GM21723 (cell line): ENCODE data around the gene PHLPP1.

Experiments used
- ATAC-seq: cut with Tn5 transposase; IDR thresholded peaks from one replicate; pipeline ENCODE4 v1.9.1; 2021; ENCODE audit warnings: mild to moderate bottlenecking, moderate library complexity; ENCODE audit not compliant: unreplicated experiment

The PHLPP1 gene

DNA sequence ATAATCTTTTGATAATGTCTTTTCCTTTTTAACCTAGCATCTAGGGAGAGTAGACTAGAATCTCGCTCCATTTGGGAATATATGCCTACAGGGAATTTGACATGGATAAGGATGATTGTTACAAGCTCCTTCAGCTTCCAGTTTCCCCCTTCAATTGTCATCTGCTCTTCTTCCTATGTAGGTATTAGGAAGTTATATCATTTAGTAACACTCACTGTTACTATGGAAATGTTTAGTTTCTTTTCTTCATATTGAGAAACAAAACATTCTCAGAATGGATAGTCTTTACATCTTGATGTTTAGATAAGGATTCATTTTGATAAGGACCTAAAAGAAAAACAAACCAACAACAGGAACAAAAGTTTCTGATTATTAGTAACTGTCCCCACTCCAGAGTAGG lies 127.6 kb downstream of the PHLPP1 start:
- ATAC-seq: no peak

DNA sequence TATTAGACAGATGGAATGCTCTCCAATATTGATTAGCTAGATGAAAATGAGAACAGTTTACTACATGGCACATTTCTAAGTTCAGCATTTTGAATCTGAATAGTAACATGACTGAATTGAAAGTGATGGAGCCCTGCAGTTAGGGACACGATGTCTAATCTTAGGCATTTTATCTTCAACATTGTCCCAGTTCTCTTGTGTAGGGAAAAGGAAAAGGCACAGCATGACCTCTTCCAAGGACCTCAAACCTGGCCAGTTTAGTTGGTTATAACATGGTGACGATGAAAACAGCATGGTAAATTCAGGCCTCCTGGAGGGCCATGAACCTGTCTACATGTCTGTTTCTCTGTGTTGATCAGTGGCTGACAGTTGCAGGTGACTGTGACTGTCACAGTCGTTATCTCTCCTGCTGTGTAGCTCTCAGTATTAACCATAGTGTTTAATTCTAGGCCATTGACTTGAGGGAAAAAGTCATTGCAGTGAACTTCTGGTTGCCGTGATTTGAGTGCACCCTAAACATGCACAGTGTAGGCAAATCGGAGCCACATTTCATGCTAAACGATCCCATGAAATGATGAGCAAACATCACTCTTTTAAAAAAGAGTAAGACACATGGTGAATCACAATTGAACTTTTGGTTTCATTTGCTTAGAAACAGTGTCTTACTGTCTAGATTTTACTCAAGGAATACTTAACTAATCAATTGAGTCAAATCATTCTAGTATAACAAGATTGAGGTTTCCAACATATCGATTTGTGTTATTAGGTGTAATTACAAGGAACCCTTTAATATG lies 129.7 kb downstream of the PHLPP1 start:
- peak; percentile 73 for ATAC-seq

DNA sequence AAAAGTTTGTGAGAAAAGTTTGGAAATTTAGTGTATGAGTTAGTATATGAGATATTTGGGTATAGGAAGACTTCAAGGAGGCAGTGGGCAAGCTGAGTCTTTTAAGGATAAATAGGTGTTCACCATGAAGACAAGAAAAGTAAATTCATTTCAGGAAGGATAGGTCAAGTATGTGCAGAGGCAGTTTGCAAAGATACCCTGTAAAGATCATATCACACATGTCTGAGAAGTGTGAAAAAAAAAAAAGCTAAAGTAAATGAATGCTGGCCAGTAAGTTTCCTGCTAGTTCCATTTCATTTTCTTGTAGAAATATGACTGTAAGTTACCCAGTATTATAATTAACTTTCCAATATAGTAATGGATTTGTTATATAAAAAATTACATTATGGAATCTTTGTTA lies 131.0 kb downstream of the PHLPP1 start:
- ATAC-seq: no peak

DNA sequence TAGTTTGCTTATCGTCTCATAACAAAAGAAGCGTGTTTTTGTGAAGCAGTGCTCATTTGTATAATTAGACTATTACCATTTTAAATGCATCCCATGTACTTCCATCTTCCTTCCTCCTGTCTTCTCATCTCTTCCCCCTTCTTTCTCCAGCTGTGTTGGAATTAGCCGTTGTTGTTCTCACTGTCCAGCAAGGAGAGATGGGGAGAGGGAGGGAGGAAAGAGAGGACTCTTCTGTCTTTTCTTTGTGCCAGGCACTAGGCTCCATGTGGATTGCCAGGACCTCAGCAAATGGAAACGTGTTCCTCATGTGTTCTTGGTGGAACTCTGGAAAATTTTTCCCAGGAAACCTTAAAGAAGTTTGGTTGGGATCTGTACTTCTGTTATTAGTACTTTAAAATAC lies 131.7 kb downstream of the PHLPP1 start:
- no peak for ATAC-seq

DNA sequence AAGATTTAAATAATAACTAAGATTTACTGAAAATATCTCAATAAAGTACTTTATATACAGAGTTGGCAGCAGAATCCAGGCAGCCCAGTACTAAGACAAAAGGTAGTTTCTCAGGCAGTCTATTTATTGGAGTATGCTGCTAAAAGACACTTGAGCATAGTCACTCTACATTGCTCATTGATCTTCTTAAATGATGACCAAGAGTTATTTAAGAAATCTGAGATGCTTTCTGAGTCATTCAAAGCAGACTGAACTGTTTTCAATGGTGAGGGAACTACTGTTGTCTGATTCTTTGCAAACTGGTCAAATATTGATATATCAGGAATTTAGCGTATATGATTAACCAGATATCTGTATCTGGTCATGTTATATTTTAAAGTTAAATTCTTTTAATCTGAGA lies 133.6 kb downstream of the PHLPP1 start:
- no peak for ATAC-seq

DNA sequence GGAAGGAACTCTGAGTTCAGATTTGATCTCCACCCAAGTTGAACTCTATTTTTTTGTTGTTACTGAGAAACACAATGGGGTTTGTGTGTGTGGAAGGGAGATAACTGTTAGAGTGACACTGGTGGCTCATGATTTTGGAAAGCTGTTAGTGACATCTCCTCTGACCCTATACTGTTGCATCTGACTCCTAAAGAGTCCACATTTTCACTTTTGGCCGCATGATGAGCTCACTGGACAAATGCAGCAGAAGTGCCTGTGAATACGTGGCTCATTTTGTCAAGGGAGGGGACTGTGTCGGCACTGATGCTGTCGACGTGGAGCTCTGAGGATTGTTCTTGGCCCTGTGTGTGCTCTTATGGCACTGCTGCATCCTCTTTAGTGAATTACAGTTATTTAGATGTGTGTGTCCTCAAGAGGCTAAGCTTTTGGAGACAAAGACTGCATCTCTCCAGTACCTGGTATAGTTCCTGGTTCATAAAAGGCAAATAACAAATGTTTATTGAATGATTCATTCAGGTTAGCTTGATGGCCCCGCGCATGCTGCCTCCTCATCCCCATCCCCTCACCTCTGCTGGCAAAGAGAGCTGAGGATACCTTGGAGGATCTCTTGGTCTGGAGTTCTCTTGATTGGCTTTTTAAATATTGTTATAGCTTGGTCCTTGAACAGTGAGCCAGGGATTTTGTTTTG lies 135.4 kb downstream of the PHLPP1 start:
- no peak for ATAC-seq

DNA sequence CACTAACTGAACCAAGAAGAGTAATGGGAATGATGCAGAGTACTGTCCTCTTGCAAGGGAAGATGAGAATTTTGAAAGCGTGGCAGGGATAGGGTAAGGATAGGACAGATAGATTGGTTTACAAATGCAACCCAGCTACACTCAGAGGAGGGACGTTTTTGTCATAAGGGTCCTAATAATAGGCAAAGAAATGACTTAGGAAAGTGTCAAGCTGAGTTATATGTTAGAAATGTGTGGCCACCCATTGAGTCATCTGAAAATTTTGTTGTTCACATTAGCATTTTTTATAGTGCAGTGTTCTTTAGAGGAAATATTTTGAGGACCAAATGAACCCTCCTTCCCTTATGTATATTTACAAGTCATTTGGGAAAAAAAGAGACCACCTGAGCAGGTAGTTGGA lies 137.5 kb downstream of the PHLPP1 start:
- no peak for ATAC-seq

DNA sequence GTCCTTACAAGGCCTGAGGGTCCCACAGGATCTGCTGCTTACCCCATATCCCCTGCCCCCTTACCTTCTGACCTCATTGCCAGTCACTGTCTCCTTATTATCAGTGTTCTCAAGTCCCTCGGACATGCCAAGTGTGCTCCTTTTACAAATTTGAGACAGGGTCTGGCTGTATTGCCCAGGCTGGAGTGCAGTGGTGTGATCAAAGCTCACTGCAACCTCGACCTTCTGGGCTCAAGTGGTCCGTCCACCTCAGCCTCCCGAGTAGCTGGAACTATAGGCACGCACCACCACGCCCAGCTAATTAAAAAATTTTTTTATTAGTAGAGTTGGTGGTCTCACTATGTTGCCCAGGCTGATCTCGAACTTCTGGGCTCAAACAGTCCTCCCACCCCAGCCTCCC lies 141.0 kb downstream of the PHLPP1 start:
- no peak for ATAC-seq

DNA sequence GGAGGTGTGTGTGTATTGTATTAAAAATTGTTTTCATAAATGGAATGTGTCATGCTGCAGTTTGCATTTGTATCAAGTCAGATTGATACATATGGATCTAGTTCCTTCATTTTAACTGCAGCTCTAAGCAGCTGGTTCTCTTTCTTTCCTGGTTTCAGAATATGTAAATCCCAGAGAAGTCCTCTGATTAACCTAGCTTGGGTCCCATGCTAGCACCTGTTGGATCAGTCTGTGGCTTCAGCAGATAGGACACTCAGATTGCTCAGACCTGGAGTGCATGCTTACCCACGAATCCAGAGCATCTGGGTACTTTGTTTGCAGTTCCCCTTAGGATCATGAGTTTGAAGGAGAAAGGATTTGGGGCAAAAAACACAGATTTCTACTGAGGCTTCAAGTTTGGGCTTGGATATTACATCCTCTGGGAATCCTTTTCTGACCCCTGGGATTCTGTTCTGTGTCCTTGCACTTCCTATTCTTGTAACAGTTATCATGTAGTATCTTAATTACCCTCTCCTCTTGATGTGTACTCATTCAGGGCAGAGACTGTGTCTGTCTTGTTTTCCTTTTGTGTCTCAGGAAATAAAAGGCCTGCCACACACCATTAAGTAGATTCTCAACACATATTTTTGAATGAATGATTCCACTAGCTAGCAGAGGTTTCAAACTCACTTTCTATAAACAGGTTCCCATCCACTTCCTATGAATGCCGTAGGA lies 142.1 kb downstream of the PHLPP1 start:
- ATAC-seq: no peak

DNA sequence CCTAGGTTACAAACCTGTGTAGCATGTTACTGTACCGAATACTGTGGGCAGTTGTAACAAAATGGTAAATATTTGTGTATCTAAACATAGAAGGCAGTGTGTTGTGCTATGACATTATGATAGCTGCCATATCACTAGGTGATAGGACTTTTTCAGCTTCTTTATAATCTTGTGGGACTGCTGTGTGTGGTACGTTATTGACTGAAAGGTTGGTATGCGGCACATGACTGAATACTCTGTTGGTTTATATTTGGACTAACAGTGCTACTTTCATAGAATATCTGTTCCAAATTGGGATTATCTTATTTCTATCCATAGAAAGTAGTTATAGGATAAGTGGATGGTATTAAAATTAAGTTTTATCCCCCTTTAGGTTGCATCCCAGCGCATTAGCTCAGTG lies 144.7 kb downstream of the PHLPP1 start:
- no peak for ATAC-seq

DNA sequence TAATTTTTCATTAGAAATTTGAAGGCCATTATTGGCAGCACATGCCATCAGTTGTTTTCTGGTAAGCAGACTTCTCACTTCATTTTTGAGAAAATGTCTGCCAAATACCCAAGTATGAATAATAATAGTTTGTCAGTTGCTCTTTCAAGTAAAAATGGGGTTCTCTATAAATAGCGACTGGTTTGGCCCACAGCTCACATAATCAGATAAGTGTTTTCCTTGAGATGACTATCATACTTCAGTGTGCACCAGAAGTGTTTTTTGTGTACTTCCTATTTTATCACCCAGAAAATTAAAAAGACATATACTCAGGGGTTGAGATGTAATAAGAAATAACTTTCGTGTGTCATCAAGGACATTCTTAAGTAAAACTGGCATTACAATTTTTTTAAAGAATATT lies 147.1 kb downstream of the PHLPP1 start:
- ATAC-seq: no peak

DNA sequence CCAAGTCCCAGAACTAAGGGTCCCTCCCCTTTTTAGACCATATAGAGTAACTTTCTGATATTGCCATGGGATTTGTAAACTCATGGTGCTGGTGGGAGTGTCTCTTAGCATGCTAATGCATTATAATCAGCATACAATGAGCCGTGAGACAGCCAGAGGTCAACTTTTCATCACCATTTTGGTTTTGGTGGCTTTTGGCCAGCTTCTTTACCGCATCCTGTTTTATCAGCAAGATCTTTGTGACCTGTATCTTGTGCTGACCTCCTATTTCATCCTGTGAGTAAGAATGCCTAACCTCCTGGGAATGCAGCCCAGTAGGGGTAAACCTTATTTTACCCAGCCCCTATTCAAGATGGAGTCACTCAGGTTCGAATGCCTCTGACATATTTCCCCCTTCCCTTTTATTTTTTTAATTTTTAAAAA lies 148.2 kb downstream of the PHLPP1 start:
- ATAC-seq: no peak

DNA sequence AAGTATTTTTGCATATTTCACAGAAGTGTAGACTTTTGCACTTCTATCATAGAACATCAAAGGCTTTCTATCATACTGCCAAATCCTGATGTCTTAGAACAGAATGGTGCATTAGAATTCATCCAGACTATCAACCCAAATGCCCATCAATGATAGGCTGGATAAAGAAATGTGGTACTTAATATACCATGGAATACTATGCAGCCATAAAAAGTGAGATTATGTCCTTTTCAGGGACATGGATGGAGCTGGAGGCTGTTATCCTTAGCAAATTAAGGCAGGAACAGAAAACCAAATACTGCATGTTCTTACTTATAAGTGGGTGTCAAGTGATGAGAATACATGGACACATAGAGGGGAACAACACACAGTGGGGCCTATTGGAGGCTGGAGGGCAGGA lies 150.2 kb downstream of the PHLPP1 start:
- ATAC-seq: no peak

DNA sequence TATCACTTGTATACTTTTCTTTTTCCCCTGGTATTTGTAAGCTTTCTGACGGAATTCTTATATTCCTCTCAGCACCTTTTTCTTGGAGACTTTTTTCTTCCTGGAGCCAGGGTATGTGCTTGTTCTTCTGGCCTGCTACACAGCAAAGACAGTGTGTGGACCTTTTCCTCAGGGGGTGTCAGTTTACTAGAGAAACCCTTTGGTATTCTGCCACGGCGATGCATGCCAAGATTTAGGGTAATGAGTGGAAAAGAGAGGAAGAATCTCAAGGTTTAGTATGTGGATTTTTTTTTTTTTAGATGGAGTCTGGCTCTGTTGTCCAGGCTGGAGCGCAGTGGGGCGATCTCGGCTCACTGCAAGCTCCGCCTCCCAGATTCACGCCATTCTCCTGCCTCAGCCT lies 152.2 kb downstream of the PHLPP1 start:
- no peak for ATAC-seq

DNA sequence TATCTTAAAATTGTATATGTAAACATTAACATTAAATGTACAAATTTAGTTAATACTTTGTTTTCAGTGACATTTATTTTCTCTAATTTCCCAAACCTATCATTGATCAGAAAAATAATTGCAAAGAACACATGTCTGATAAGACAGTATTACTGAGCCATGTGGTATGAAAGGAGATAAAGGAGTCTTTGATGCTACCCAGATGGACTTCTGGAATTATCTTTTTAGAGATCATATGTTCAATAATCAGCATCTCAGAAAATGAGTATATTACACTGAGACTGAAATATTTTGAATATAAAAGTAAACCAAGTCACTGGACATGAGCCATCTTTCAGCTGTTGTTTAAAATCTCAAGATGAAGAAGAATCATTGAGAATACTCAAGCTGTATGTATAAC lies 153.3 kb downstream of the PHLPP1 start:
- ATAC-seq: no peak

DNA sequence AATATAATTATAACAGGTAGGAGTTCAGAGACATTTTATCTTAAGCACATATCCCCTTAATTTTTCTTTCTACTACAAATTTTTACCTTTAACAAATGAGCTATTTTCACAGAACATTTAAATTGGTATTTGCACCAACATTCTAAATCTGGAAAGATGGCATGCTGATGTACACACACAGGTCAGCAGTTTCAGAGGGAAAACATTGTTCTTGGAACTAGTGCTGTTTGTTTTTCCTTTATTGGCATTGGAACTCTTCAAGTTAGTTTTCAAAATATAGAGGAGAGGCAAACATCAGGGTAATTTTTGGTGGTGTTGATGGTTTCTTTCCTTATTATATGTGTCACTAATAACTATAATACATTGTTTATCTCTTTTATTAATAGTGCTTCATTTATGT lies 155.3 kb downstream of the PHLPP1 start:
- ATAC-seq: no peak

DNA sequence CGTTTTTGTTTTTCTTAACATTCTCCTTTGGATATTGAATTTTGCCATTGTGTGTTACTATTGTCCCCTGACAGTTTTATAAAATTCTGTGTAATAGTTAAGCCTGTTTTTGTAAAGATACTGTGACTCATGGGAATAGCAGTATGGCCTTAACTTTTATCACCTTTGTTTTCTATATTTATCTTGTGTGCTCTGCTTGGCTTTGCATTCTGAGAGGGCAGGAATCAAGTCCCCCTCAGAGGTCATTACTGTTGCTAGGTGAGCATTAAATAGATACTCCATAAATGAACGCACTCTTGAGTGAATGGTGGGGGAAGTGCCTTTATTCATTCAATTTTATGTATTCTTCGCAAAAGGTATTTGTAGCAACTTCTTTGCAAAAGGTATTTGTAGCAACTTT lies 160.0 kb downstream of the PHLPP1 start:
- no peak for ATAC-seq

DNA sequence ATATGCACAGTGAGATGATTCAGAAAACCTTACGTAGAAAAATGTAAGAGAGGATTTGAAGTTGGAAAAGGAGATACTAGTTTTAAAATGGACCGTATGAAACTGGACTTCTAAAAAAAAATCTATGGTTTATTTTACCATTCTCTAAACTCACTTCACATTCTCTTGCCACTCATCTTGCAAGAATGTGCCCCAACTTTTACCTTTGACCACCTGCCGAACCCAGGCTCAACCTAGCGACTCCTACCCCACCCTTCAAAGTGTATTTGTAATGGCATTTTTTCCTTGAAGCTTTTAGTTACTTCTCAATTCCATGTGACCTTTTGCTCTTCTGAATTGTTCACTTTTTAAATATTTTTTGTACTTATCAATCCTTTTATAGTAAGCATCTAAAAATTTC lies 160.8 kb downstream of the PHLPP1 start:
- ATAC-seq: no peak

DNA sequence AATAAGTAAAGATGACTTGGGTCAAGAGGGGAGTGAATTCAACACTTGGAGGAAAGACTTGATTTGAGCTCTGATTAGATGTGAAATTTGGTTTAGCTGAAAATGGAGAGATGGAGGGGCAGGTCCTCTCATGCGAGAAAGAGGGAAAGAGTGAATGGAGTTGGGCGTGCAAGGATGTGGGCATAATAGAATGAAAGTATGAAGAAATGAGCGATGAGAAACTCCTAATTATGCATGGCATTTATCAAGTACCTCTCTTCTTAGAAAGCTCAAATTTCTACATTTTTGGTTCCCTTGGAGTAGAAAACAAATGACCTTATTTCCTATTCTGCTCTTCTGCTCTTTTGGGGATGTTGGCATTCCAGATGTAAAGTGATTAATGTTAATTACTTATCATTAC lies 161.5 kb downstream of the PHLPP1 start:
- no peak for ATAC-seq

DNA sequence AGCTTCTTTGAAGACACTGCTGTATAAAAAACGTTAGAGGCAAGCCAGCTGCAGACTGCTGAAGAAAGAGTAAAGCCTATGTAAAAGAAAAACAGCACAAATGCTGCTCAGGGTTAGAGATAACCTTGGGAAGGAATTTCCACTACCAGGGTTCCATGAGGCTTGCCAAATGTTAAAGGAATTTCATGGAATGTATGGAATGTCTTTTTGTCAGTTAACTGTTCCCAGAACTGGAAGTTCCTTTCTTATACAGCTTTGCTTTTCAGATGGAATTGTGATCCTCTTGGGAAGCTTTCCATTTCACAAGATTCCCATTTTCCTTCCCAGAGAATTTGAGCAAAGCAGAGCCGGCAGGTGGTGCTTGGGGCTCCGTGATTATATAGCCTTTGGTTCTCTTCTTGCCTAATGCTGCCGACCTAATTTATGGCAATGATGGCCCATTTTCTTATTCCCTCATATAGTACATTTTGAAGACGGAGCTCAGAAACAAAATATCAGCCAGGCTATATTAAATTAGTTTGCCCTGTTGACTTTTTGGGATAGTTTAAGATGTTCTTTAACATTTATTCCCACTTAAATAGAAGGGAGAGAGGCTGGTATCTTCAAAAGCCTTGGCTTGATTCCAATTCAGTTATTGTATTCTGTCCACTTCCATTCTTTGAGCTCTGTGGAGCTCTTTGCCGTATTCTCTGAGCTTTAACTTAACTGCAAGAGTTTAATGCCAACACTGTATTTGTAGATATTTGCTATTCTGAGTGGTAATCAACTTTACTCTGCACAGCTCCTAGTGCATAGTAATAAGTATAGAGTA lies 162.3 kb downstream of the PHLPP1 start:
- ATAC-seq: no peak

DNA sequence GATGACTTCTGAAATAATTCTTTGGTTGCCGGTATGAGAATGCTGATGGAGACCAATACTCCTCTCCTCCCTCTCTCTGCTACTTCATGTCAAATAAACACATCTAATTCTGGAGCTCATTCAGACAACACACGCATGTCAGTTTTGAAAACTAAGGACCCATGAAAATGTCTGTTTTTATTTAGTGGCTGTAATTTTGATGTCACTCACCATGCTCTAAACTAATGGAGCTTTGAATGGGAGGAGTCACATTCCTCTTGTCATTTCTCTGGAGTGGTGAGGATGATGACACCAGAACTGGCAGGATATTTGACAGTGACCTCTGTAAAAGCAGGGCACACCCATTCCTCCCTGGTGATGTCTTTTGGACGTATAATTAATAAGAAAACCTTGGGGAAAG lies 163.0 kb downstream of the PHLPP1 start:
- ATAC-seq: no peak
